HEK293 (cell line): ENCODE data around the gene CD74.
"Not testable (repeated sequence)": the region's sequence is repeated elsewhere in the genome, so short reads cannot be mapped to it uniquely, and the experiment has no call there.

Source experiments
- CTCF ChIA-PET: fragments of 350-600 bp; formaldehyde crosslinking; extraction: SDS; loops from one replicate; lab custom pipeline; 2021; ENCODE audit warnings: antibody characterized with exemption; lab: Yijun Ruan, JAX
- POLR2A ChIA-PET: fragments of 300-600 bp; formaldehyde crosslinking; extraction: SDS; loops from one replicate; lab custom pipeline; 2020; ENCODE audit warnings: antibody characterized with exemption, inconsistent platforms; lab: Yijun Ruan, JAX
- H3K27ac ChIP-seq: fragments of 200-500 bp; sonication (Bioruptor generic); 2 replicates; pipeline ENCODE4 v1.5.1; 2014; ENCODE audit warnings: low read depth, low read length, control low read depth, inconsistent platforms; ENCODE audit errors: extremely low read depth
- H3K36me3 ChIP-seq, 2 experiments: fragments of 200-500 bp in 1 of 2; sonication (Bioruptor generic) in 1 of 2; 1 replicate in 1 of 2; 2 replicates in 1 of 2; pipeline ENCODE4 v1.5.1; 2014 to 2017; ENCODE audit warnings: inconsistent platforms in 2 of 2, low read length in 2 of 2; ENCODE audit not compliant: control insufficient read depth in 2 of 2, insufficient read depth in 1 of 2
- H3K4me1 ChIP-seq: fragments of 200-500 bp; sonication (Bioruptor generic); 2 replicates; pipeline ENCODE4 v1.5.1; 2014; ENCODE audit warnings: mild to moderate bottlenecking, low read length, inconsistent platforms; ENCODE audit not compliant: control insufficient read depth, insufficient read depth
- H3K4me3 ChIP-seq: 2 replicates; pipeline ENCODE4 v1.5.1; 2011; ENCODE audit warnings: low read depth, mild to moderate bottlenecking, control low read depth, low read length, moderate library complexity
- H3K9me3 ChIP-seq: fragments of 200-500 bp; sonication (Bioruptor generic); 2 replicates; pipeline ENCODE4 v1.5.1; 2014; ENCODE audit warnings: low read depth, low read length, inconsistent platforms; ENCODE audit not compliant: control insufficient read depth, insufficient read depth
- HOXD13 ChIP-seq: sonication (generic); formaldehyde crosslinking; IDR thresholded peaks from 2 replicates; pipeline ENCODE4 v1.8.0; 2022; ENCODE audit warnings: missing genetic modification reagents, borderline replicate concordance
- MYNN ChIP-seq: fragments of 450-650 bp; formaldehyde crosslinking; IDR thresholded peaks from 2 replicates; pipeline ENCODE4 v1.5.1; 2016; ENCODE audit warnings: missing biosample characterization, missing genetic modification characterization, borderline replicate concordance
- RBAK ChIP-seq: fragments of 450-650 bp; formaldehyde crosslinking; IDR thresholded peaks from 2 replicates; pipeline ENCODE4 v1.5.1; 2016; ENCODE audit warnings: missing biosample characterization, missing genetic modification characterization
- ZNF37A ChIP-seq: fragments of 450-650 bp; IDR thresholded peaks from 2 replicates; pipeline ENCODE4 v1.5.1; 2018; ENCODE audit warnings: missing biosample characterization, missing genetic modification characterization
- ZNF514 ChIP-seq: fragments of 450-650 bp; formaldehyde crosslinking; IDR thresholded peaks from 2 replicates; pipeline ENCODE4 v1.5.1; 2016; ENCODE audit warnings: missing biosample characterization, missing genetic modification characterization
- ZNF544 ChIP-seq: fragments of 450-650 bp; formaldehyde crosslinking; IDR thresholded peaks from 2 replicates; pipeline ENCODE4 v1.5.0; 2017; ENCODE audit warnings: missing biosample characterization, missing genetic modification characterization
- ZNF549 ChIP-seq: fragments of 450-650 bp; IDR thresholded peaks from 2 replicates; pipeline ENCODE4 v1.5.1; 2018; ENCODE audit warnings: missing biosample characterization, missing genetic modification characterization, mild to moderate bottlenecking, inconsistent platforms, moderate library complexity
- TF ChIP-seq, protein P1 (sequence below): fragments of 450-650 bp; formaldehyde crosslinking; IDR thresholded peaks from 2 replicates; pipeline ENCODE4 v1.5.1; 2016; ENCODE audit warnings: missing biosample characterization, missing genetic modification characterization, borderline replicate concordance
- TF ChIP-seq, protein P2 (sequence below): fragments of 450-650 bp; IDR thresholded peaks from 2 replicates; pipeline ENCODE4 v1.5.1; 2018; ENCODE audit warnings: missing biosample characterization, mild to moderate bottlenecking, missing genetic modification characterization
- TF ChIP-seq, protein P3 (sequence below): fragments of 450-650 bp; formaldehyde crosslinking; IDR thresholded peaks from 2 replicates; pipeline ENCODE4 v1.5.1; 2016; ENCODE audit warnings: missing biosample characterization, missing genetic modification characterization
- TF ChIP-seq, protein P4 (sequence below): fragments of 450-650 bp; formaldehyde crosslinking; IDR thresholded peaks from 2 replicates; pipeline ENCODE4 v1.5.1; 2017; ENCODE audit warnings: missing biosample characterization, missing genetic modification characterization
- TF ChIP-seq, protein P5 (sequence below): fragments of 450-650 bp; formaldehyde crosslinking; IDR thresholded peaks from 2 replicates; pipeline ENCODE4 v1.5.1; 2016; ENCODE audit warnings: missing biosample characterization, missing genetic modification characterization
- TF ChIP-seq, protein P6 (sequence below): fragments of 450-650 bp; formaldehyde crosslinking; IDR thresholded peaks from 2 replicates; pipeline ENCODE4 v1.5.1; 2016; ENCODE audit warnings: missing biosample characterization, missing genetic modification characterization

Gene CD74

DNA sequence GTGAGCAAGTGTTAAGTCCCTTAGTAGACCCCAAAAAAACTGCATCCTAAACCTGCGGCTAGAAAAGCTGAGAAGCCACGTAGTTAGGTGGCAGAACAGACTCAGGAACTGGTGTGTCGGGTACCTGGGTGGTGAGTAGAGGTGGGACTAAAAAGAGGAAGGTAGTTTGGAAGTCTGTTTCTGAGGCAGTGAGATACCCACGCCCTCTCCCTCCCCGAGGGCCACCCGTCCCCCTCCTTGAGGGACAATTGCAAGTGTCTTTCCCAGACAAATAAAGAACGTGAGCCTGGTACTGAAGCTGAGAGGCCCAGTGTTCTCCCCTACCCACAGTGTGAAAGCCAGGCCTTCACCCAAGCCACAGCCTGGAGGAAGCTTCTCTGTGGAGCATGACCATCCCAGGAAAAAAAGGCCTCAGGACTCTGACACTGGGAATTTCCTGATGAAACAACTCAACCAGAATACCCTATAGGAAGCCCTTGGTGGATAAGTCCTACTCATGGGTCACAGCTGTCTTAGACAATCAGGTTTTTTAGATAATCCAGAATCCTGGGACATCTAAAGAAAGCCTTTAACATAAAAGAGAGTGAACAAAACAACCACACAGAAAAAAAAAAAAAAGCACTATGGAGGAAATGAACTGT lies 7.0 kb upstream of the CD74 start:
- Histone ChIP-seq H3K4me3 (no peak overlapping the region), H3K4me1 (no peaks in the 10 kb centered on the region), H3K36me3 (no peaks in the 10 kb centered on the region), H3K27ac (no peak overlapping the region), H3K9me3 (no peaks in the 10 kb centered on the region)
- TF ChIP-seq, protein P1, sequence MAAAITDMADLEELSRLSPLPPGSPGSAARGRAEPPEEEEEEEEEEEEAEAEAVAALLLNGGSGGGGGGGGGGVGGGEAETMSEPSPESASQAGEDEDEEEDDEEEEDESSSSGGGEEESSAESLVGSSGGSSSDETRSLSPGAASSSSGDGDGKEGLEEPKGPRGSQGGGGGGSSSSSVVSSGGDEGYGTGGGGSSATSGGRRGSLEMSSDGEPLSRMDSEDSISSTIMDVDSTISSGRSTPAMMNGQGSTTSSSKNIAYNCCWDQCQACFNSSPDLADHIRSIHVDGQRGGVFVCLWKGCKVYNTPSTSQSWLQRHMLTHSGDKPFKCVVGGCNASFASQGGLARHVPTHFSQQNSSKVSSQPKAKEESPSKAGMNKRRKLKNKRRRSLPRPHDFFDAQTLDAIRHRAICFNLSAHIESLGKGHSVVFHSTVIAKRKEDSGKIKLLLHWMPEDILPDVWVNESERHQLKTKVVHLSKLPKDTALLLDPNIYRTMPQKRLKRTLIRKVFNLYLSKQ (tag by site-specific recombination): no peak
- TF ChIP-seq, protein P2, sequence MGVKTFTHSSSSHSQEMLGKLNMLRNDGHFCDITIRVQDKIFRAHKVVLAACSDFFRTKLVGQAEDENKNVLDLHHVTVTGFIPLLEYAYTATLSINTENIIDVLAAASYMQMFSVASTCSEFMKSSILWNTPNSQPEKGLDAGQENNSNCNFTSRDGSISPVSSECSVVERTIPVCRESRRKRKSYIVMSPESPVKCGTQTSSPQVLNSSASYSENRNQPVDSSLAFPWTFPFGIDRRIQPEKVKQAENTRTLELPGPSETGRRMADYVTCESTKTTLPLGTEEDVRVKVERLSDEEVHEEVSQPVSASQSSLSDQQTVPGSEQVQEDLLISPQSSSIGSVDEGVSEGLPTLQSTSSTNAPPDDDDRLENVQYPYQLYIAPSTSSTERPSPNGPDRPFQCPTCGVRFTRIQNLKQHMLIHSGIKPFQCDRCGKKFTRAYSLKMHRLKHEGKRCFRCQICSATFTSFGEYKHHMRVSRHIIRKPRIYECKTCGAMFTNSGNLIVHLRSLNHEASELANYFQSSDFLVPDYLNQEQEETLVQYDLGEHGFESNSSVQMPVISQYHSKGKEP: no peak
- TF ChIP-seq, protein P3, sequence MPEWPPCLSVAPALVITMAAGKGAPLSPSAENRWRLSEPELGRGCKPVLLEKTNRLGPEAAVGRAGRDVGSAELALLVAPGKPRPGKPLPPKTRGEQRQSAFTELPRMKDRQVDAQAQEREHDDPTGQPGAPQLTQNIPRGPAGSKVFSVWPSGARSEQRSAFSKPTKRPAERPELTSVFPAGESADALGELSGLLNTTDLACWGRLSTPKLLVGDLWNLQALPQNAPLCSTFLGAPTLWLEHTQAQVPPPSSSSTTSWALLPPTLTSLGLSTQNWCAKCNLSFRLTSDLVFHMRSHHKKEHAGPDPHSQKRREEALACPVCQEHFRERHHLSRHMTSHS (tag by site-specific recombination): no peak
- TF ChIP-seq ZNF544: no peak
- TF ChIP-seq, protein P4, sequence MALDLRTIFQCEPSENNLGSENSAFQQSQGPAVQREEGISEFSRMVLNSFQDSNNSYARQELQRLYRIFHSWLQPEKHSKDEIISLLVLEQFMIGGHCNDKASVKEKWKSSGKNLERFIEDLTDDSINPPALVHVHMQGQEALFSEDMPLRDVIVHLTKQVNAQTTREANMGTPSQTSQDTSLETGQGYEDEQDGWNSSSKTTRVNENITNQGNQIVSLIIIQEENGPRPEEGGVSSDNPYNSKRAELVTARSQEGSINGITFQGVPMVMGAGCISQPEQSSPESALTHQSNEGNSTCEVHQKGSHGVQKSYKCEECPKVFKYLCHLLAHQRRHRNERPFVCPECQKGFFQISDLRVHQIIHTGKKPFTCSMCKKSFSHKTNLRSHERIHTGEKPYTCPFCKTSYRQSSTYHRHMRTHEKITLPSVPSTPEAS (tag by site-specific recombination): no peak
- no peak for TF ChIP-seq MYNN
- no peak for TF ChIP-seq RBAK (tag by site-specific recombination)
- no peak for TF ChIP-seq ZNF549 (tag by site-specific recombination)
- TF ChIP-seq ZNF514 (tag by site-specific recombination): no peak
- no peak for TF ChIP-seq HOXD13 (CRISPR knock-in tag)
- TF ChIP-seq, protein P5, sequence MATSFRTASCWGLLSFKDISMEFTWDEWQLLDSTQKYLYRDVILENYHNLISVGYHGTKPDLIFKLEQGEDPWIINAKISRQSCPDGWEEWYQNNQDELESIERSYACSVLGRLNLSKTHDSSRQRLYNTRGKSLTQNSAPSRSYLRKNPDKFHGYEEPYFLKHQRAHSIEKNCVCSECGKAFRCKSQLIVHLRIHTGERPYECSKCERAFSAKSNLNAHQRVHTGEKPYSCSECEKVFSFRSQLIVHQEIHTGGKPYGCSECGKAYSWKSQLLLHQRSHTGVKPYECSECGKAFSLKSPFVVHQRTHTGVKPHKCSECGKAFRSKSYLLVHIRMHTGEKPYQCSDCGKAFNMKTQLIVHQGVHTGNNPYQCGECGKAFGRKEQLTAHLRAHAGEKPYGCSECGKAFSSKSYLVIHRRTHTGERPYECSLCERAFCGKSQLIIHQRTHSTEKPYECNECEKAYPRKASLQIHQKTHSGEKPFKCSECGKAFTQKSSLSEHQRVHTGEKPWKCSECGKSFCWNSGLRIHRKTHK (tag by site-specific recombination): no peak
- no peak for TF ChIP-seq ZNF37A (tag by site-specific recombination)
- TF ChIP-seq, protein P6, sequence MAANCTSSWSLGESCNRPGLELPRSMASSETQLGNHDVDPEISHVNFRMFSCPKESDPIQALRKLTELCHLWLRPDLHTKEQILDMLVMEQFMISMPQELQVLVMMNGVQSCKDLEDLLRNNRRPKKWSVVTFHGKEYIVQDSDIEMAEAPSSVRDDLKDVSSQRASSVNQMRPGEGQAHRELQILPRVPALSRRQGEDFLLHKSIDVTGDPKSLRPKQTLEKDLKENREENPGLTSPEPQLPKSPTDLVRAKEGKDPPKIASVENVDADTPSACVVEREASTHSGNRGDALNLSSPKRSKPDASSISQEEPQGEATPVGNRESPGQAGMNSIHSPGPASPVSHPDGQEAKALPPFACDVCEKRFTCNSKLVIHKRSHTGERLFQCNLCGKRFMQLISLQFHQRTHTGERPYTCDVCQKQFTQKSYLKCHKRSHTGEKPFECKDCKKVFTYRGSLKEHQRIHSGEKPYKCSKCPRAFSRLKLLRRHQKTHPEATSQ (tag by site-specific recombination): no peak
- ChIA-PET CTCF (interaction anchor here (0.7 to 0.8 kb wide), 2 partner anchors 16 to 28 kb away, joined by 3 read pairs; no protein-coding TSS in a partner anchor), POLR2A (no interaction called here)

DNA sequence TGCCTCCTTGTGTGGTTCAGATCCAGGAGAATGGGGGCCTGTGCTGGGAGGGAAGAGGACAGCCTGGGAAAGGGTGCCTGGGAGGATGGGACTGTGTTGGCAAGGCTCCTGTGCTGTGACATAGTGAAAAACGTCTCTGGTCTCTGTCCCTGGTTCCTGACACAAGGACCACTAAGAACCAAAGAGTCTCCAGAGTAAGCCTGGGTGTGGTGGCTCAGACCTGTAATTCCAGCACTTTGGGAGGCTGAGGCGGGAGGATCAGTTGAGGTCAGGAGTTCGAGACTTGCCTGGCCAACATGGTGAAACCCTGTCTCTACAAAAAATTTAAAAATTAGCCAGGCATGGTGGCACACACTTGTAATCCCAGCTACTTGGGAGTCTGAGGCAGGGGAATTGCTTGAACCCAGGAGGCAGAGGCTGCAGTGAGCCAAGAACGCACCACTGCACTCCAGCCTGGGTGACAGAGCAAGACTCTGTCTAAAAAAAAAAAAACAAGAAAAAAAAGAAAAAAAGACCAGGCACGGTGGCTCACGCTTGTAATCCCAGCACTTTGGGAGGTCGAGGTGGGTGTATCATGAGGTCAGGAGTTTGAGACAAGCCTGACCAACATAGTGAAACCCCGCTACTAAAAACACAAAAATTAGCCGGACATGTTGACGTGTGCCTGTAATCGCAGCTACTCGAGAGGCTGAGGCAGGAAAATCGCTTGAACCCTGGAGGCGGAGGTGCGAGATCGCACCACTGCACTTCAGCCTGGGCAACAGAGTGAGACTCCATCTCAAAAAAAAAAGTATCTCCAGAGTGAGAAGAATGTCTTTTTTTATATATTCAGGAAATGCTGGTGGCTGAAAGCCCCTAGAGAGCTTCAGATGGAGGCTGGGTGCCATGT lies 1.4 kb upstream of the CD74 start:
- ChIA-PET POLR2A (interaction anchor here (0.6 kb wide), 1 partner anchor 251 kb away, joined by 5 read pairs; no protein-coding TSS in a partner anchor), CTCF (interaction anchor here (0.9 to 1.0 kb wide), 2 partner anchors 26 to 253 kb away, joined by 3 to 4 read pairs; no protein-coding TSS in a partner anchor)
- not testable (repeated sequence) for H3K9me3 ChIP-seq, H3K36me3 ChIP-seq, H3K27ac ChIP-seq, H3K4me3 ChIP-seq, H3K4me1 ChIP-seq
